ENCODE measurements around the gene TMEM164.

TMEM164 gene

GRCh38 chrX:110003167-110004156 is 548 bp downstream of the TMEM164 start:
- DNase-seq (ENCODE audit: low read depth): no peak

GRCh38 chrX:110004215-110004614 is 1.3 kb downstream of the TMEM164 start:
- no peak for DNase-seq (ENCODE audit: low read depth)

GRCh38 chrX:110004731-110005369 is 1.9 kb downstream of the TMEM164 start:
- DNase-seq (ENCODE audit: low read depth): no peak

- DNase-seq (ENCODE audit: low read depth): no peak
These were observed 3.2 kb downstream of the TMEM164 start for GRCh38 chrX:110006161-110006560.

GRCh38 chrX:110006821-110007375 is 4.0 kb downstream of the TMEM164 start:
- DNase-seq (ENCODE audit: low read depth): peak; percentile 36

- no peak for DNase-seq (ENCODE audit: low read depth)
These were observed 5.2 kb downstream of the TMEM164 start for GRCh38 chrX:110008011-110008635.

GRCh38 chrX:110012818-110013485 is 10.0 kb downstream of the TMEM164 start:
- DNase-seq (ENCODE audit: low read depth): no peak

- DNase-seq (ENCODE audit: low read depth): no peak
These were observed 11.1 kb downstream of the TMEM164 start for GRCh38 chrX:110013968-110014367.

- DNase-seq (ENCODE audit: low read depth): peak; percentile 46
These were observed 12.1 kb downstream of the TMEM164 start for GRCh38 chrX:110015032-110015431.

- DNase-seq (ENCODE audit: low read depth): no peak
These were observed 13.0 kb downstream of the TMEM164 start for GRCh38 chrX:110015915-110016314.

GRCh38 chrX:110020536-110020935 is 17.6 kb downstream of the TMEM164 start:
- DNase-seq (ENCODE audit: low read depth): no peak

- DNase-seq (ENCODE audit: low read depth): peak; percentile 66
These were observed 18.5 kb downstream of the TMEM164 start for GRCh38 chrX:110021258-110022022.

GRCh38 chrX:110022599-110023448 is 19.9 kb downstream of the TMEM164 start:
- peak; percentile 61 for DNase-seq (ENCODE audit: low read depth)

- no peak for DNase-seq (ENCODE audit: low read depth)
These were observed 22.5 kb downstream of the TMEM164 start for GRCh38 chrX:110025395-110025794.

GRCh38 chrX:110026099-110026844 is 23.4 kb downstream of the TMEM164 start:
- peak; percentile 46 for DNase-seq (ENCODE audit: low read depth)

- no peak for DNase-seq (ENCODE audit: low read depth)
These were observed 29.7 kb downstream of the TMEM164 start for GRCh38 chrX:110032534-110033147.

- DNase-seq (ENCODE audit: low read depth): no peak
These were observed 31.1 kb downstream of the TMEM164 start for GRCh38 chrX:110034036-110034435.

GRCh38 chrX:110036162-110037033 is 33.5 kb downstream of the TMEM164 start:
- DNase-seq (ENCODE audit: low read depth): peak; percentile 23

Measured in amniotic epithelial cell (primary cell).